HG03457 (cell line): ENCODE results near the gene UBE2R2.
"Not testable (repeated sequence)": the region's sequence is repeated elsewhere in the genome, so short reads cannot be mapped to it uniquely, and the experiment has no call there.

Experiments used
- ATAC-seq: cut with Tn5 transposase; IDR thresholded peaks from one replicate; pipeline ENCODE4 v1.9.1; 2021; ENCODE audit warnings: moderate number of reproducible peaks; ENCODE audit not compliant: unreplicated experiment

Gene UBE2R2

DNA sequence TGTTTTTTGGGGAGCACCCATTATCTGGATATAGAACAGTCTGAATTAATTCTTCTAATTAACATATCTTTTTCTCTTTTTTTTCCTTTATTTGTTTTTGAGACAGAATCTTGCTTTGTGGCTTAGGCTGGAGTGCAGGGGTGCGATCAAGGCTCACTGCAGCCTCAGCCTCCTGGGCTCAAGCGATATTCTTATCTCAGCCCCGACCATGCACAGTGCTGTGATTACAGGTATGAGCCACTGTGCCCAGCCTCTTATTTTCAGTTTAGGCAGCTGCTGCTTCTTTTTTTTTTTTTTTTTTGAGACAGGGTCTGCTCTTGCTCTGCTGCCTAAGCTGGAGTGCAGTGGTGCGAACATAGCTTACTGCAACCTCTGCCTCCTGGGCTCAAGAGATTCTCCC lies 20.2 kb downstream of the UBE2R2 start:
- ATAC-seq, result no peak

DNA sequence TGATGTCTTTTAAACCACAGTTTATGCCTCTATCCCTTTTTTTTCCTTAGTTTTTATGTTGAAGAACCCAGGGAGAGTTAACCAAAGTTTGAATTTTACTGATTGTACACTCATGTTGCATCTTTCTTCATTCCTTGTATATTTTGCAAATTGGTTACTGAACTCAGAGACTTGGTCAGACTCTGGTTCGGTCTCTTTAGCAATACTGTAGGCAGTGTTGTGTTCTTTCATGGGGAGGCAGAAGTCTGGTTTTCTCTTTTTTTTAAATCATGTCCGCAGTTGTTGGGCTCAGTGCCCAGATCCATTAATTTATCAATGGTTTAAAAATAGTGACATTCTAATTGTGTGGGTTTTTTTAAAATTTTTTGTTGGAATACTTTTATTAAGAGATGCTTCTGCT lies 23.4 kb downstream of the UBE2R2 start:
- ATAC-seq, result no peak

DNA sequence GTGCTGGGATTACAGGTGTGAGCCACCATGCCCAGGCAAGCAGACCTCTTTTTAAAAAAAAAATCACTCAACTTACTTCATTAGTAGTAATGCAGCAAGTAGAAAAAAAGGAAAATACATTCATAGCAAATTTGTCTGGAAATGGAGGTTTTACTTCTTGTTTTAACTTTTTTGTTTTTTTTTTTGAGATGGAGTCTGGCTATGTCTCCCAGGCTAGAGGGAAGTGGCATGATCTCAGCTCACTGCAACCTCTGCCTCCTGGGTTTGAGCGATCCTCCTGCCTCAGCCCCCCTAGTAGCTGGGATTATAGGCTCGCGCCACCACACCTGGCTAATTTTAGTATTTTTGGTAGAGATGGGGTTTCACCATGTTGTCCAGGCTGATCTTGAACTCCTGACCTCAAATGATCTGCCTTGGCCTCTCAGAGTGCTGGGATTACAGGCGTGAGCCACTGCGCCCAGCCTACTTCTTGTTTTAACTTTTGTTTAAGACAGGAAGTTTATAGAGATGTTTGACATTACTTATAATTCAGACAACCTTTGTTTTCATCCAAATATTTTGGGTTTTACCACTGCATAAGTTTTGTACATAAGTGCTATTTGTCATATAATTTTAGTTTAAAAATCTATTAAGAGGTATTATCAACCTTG lies 26.5 kb downstream of the UBE2R2 start:
- no peak for ATAC-seq

- ATAC-seq, result no peak
These were observed 29.3 kb downstream of the UBE2R2 start for GRCh38 chr9:33846231-33846630.

GRCh38 chr9:33847894-33848205 lies 30.9 kb downstream of the UBE2R2 start:
- not testable (repeated sequence) for ATAC-seq

DNA sequence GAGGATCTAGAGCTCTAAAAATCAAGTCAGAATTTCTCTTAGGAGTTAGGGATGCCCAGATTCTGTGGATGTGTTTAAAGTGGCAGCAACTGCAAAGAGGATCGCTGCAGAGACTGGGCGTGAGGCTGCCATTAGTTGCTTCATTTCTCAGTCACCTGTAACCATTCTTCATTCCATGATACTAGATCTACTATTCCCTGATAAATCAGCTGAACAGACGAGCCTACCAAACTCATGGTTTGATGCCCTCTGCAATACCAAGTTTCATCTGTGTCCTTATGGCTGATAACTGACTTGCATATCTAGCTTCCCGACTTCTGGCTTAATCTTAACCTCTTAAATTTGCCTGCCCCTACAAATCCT lies 33.3 kb downstream of the UBE2R2 start:
- ATAC-seq, result no peak

- ATAC-seq, result no peak
These were observed 33.7 kb downstream of the UBE2R2 start for GRCh38 chr9:33850677-33851076.

DNA sequence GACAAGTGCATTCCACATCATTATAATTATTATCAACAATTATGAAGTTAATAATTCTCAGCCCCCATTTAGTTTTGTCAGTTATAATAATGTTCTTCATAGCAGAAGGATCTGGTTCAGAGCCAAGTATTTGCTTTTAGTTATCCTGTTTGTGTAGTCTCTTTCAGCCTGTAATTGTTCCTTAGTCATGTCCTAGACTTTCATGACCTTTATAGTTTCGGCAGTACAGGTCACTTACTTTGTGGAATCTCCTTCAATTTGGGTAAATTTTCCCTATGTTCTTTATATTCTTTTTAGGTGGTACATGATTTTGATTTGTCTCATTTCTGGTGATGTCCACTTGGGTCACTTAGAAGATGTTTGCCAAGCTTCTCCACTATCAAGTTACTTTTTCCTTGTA lies 34.3 kb downstream of the UBE2R2 start:
- ATAC-seq, result no peak

DNA sequence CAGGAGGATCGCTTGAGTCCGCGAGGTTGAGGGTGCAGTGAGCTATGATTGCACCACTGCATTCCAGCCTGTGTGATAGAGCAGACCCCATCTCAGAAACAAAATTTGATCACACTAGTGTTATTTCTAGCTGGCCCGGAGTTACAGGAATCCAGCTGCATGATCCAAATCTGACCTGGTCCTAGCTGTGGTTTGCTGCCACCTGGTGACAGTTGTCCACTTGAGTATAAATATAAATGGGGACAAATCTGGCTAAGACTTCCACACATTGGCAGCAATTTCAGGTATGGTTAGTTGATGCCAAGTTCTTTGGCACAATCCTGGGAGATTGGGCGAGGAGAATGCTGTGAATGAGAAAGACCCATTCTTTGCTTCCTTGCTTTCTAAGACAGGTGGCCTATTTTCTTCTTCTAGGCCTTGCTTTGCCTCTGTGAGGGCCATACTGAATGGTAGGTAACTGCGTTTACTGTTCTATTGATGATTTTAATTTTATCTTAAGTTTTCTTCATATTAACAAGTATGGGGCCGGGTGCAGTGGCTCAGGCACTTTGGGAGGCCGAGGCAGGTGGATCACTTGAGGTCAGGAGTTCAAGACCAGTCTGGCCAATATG lies 35.4 kb downstream of the UBE2R2 start:
- no peak for ATAC-seq

- no peak for ATAC-seq
These were observed 39.3 kb downstream of the UBE2R2 start for GRCh38 chr9:33856247-33856646.

GRCh38 chr9:33858423-33858822 lies 41.5 kb downstream of the UBE2R2 start:
- no peak for ATAC-seq

DNA sequence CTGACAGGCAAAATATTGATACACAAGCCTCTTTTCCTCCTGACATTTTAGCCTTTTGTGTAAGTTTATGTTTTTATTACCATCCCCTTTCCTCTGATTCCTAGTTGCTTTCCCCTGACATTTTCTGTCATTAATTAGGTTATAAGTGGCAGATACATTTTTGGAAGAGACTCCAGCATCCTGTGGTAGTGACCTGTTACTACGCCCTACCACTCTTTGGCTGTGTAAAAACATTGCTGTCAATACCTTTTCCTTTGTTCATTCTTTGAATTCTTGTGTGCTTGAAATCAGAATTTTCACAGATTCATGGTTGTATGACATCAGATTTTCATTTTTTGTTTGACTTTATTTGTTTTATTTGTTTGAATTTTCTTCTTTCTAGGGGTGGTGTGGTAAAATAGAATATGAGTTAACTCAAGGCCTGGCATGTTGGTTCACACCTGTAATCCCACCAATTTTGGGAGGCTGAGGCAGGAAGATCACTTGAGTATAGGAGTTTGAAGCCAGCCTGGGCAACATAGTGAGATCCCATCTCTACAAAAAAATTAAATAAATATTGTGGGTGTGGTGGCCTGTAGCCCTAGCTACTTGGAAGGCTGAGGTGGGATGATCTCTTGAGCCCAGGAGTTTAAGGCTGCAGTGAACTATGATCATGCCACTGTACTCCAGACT lies 43.4 kb downstream of the UBE2R2 start:
- ATAC-seq, result no peak

GRCh38 chr9:33861917-33862453 lies 45.0 kb downstream of the UBE2R2 start:
- no peak for ATAC-seq

- not testable (repeated sequence) for ATAC-seq
These were observed 46.1 kb downstream of the UBE2R2 start for GRCh38 chr9:33863027-33863426.

DNA sequence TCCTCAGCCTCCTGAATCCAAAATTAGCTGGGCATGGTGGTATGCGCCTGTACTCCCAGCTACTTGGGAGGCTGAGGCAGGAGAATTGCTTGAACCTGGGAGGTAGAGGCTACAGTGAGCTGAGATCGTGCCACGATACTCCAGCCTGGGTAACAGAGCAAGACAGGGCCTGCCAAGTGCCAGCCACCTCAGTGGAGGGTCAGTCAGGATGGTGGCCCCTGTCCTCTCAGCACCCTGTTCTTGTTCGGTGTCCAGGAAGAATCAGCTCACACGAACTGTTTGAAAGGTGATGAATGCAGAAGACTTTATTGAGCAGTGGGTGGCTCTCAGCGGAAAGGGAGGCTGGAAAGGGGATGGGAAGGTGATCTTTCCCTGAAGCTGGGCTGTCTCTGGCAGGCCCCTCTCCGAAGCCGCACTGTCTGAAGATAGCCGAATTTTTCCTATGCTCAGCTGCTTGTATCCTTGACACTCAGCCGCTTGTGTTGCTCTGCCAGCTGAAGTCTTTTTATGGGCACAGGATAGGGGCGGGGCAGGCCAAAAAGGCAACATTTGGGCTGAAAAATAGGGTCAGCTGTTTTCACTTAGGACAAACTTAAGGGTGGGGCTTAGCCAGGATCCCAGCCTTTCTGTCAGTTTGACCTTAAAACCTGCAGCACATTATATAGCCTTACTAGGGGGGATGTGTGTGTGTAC lies 50.9 kb downstream of the UBE2R2 start:
- ATAC-seq, result no peak

GRCh38 chr9:33868440-33868973 lies 51.5 kb downstream of the UBE2R2 start:
- ATAC-seq, result no peak

DNA sequence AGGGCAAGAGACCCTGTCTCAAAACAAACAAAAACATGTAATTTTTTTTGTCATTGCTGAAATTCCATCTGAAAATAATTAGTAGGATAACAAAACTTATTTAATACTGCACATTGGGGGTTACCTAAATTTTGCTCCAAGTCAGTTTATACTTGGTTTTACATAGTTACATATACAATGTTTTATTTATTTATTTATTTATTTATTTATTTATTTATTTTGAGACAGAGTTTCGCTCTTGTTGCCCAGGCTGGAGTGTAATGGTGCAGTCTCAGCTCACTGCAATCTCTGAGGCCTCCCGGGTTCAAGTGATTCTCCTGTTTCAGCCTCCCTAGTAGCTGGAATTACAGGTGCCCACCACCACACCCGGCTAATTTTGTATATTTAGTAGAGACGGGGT lies 52.3 kb downstream of the UBE2R2 start:
- not testable (repeated sequence) for ATAC-seq

- no peak for ATAC-seq
These were observed 60.9 kb downstream of the UBE2R2 start for GRCh38 chr9:33877727-33878489.

DNA sequence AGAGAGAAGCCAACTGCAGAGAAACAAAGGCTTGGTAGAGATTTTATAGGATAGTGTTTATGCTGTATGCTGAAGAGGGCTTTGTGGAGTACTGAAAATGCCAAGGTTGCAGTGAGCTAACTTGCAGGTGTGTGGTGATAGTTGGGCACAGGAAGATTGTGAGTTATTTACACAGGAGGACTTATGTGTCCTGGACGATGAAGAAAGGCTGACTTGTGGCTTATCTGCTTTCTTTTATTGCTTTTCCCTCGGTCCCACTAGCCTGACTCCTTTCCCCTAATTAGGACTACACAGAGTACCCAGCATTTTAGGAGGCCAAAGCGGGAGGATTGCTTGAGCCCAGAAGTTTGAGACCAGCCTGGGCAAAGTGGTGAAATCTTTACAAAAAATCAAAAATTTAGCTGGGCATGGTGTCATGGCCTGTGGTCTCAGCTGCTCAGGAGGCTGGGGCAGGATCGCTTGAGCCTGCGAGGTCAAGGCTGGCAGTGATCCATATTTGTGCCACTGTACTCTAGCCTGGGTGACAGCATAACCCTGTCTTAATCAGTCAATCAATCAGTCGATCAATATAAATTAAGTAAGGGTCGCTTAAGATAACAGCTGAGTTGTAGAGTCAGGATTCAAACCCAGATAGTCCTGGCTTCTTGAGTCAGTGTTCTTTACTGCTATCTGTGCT lies 61.9 kb downstream of the UBE2R2 start:
- ATAC-seq, result no peak
